ENCODE data around the gene PPIL6.

DNA sequence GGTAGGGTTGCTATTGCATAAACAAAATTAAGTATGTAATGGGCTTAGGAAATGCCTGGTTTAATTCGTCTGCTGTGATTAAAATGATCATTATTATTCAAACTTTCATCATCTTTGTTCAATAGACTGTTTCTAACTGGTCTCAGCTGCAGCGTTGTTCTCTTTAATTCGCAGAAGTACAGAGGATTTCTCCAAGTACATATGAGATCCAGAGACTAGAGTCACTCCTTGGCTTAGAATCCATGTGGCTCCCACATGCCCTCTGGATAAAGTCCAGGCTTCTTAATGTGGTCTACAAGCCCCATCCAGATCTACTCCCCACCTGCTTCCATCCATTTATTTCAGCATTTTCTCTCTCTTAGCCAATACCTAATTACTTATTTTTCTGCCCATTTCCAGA is 43.7 kb upstream of the PPIL6 start:
- TF ChIP-seq POLR2AphosphoS5 (IDR thresholded peaks at IDR 0.05; ENCODE audit: low read depth, low read length) (no peak), POLR2A (IDR thresholded peaks at IDR 0.05; ENCODE audit: low read depth, low read length) (no peak), TAF1 (IDR thresholded peaks at IDR 0.05; ENCODE audit: low read depth, low read length) (no peak), POU2F2 (IDR thresholded peaks at IDR 0.05; ENCODE audit: low read depth, low read length) (no peak)

Measured in GM12891 (cell line).